GM12878 (cell line): Measurements from ENCODE around the gene ZNF367.

Experiments used
- CTCF ChIP-seq, 3 experiments: IDR thresholded peaks in 2 of 3; conservative IDR thresholded peaks in 1 of 3; 2 replicates each; pipeline ENCODE4 v1.5.1; 2011; ENCODE audit warnings: low read depth in 3 of 3, low read length in 3 of 3, mild to moderate bottlenecking in 3 of 3, control low read depth in 2 of 3, moderate library complexity in 2 of 3, inconsistent platforms in 1 of 3, mixed read lengths in 1 of 3; ENCODE audit not compliant: control insufficient read depth in 2 of 3, insufficient read depth in 1 of 3; ENCODE audit errors: extremely low read depth in 1 of 3
- FOXK2 ChIP-seq: fragments of 450-650 bp; IDR thresholded peaks from 2 replicates; pipeline ENCODE4 v1.6.1; 2017; ENCODE audit warnings: mild to moderate bottlenecking, moderate library complexity
- JUND ChIP-seq: IDR thresholded peaks from 2 replicates; pipeline ENCODE4 v1.6.1; 2012; ENCODE audit warnings: low read depth, mild to moderate bottlenecking, low read length, improper control_type of control experiment, moderate library complexity
- POLR2A ChIP-seq: IDR thresholded peaks from 2 replicates; pipeline ENCODE4 v1.6.1; 2011; ENCODE audit warnings: low read depth, mild to moderate bottlenecking, low read length

GRCh38 chr9:96430377-96430776 is 12.2 kb upstream of the ZNF367 start:
- TF ChIP-seq FOXK2: no peak
- no peak for TF ChIP-seq CTCF (IDR thresholded peaks at IDR 0.05 in 2 of 3, conservative IDR thresholded peaks at IDR 0.05 in 1 of 3; ENCODE audit: control insufficient read depth in 2 of 3, extremely low read depth in 1 of 3, insufficient read depth in 1 of 3, low read depth in 3 of 3, low read length in 3 of 3)
- no peak for TF ChIP-seq POLR2A
- no peak for TF ChIP-seq JUND
